Measurements from ENCODE around the gene NXPH3.

DNA sequence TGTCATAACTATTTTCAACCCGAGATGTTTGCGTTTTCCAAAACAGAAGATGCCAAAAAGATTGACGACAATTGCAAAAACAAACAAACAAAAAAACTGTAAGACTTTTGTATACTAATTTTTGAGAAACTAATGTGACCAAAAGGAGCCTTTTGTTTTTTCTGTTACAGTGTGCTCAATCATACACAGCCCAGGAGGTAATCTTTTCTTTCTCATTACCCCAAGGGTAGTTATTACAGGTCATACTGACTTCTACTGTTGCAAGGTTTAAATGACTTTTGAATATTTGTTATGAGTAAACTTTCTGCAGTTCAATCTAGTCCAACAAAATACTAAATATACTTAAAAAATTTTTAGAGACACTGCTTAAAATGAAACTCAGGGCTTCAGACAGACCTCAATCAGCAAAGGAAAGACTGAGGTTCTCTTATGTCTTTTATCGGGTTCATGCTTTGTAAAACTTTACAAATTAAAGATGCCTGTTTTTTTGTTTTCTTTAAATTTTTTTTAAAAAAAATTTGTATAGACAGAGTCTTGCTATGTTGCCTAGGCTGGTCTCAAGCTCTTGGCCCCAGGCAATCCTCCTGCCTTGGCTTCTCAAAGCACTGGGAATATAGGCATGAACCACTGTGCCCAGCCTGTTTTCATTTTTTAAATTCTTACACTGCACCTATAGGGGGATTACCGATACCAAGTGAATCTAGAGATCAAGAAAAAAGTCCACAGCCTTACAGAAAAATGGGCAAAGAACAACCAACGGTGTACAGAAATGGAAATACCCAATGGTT is 54.6 kb downstream of the NXPH3 start:
- TF ChIP-seq, protein P1, sequence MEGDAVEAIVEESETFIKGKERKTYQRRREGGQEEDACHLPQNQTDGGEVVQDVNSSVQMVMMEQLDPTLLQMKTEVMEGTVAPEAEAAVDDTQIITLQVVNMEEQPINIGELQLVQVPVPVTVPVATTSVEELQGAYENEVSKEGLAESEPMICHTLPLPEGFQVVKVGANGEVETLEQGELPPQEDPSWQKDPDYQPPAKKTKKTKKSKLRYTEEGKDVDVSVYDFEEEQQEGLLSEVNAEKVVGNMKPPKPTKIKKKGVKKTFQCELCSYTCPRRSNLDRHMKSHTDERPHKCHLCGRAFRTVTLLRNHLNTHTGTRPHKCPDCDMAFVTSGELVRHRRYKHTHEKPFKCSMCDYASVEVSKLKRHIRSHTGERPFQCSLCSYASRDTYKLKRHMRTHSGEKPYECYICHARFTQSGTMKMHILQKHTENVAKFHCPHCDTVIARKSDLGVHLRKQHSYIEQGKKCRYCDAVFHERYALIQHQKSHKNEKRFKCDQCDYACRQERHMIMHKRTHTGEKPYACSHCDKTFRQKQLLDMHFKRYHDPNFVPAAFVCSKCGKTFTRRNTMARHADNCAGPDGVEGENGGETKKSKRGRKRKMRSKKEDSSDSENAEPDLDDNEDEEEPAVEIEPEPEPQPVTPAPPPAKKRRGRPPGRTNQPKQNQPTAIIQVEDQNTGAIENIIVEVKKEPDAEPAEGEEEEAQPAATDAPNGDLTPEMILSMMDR (conservative IDR thresholded peaks at IDR 0.05), result no peak
- TF ChIP-seq EZH2 (IDR thresholded peaks at IDR 0.05; ENCODE audit: low read depth), result no peak
